Neural progenitor cell (in vitro differentiated cells): ENCODE data around the gene B3GALT4. TPM values are rescaled to one million over a fixed set of nuclear protein-coding genes. Genes with fewer than 3 reads are reported as not detected.

Experiments used
- DNase-seq: peaks from one replicate; pipeline ENCODE4 v3.0.0-alpha.2; 2016; ENCODE audit warnings: low spot score
- H2AFZ ChIP-seq: fragments of 200-600 bp; sonication (generic); replicated peaks from 2 replicates; pipeline ENCODE4 v1.6.1; 2016; ENCODE audit warnings: antibody characterized with exemption
- H3F3A ChIP-seq: fragments of 200-600 bp; sonication (generic); 2 replicates; pipeline ENCODE4 v1.6.1; 2016; ENCODE audit warnings: antibody characterized with exemption, low read depth
- H3K27ac ChIP-seq: fragments of 200-600 bp; sonication (generic); 2 replicates; pipeline ENCODE4 v1.5.1; 2016; ENCODE audit warnings: mild to moderate bottlenecking
- H3K27me3 ChIP-seq: fragments of 200-600 bp; sonication (generic); 2 replicates; pipeline ENCODE4 v1.6.1; 2016; ENCODE audit warnings: mild to moderate bottlenecking, moderate library complexity
- H3K36me3 ChIP-seq: fragments of 200-600 bp; sonication (generic); 2 replicates; pipeline ENCODE4 v1.5.1; 2016
- H3K4me1 ChIP-seq: fragments of 200-600 bp; sonication (generic); 2 replicates; pipeline ENCODE4 v1.6.1; 2016; ENCODE audit warnings: mixed run types
- H3K4me2 ChIP-seq: fragments of 200-600 bp; sonication (generic); 2 replicates; pipeline ENCODE4 v1.6.1; 2016
- H3K4me3 ChIP-seq: fragments of 200-600 bp; sonication (generic); 2 replicates; pipeline ENCODE4 v1.5.1; 2016
- H3K79me2 ChIP-seq: fragments of 200-600 bp; sonication (generic); 2 replicates; pipeline ENCODE4 v1.6.1; 2016; ENCODE audit warnings: low read depth
- H3K9ac ChIP-seq: fragments of 200-600 bp; sonication (generic); 2 replicates; pipeline ENCODE4 v1.6.1; 2016
- H3K9me3 ChIP-seq: fragments of 200-600 bp; sonication (generic); 2 replicates; pipeline ENCODE4 v1.5.1; 2016; ENCODE audit warnings: low read depth
- H4K20me1 ChIP-seq: fragments of 200-600 bp; sonication (generic); 2 replicates; pipeline ENCODE4 v1.6.1; 2016; ENCODE audit warnings: low read depth
- H3K27ac Mint-ChIP-seq: 3 replicates; pipeline ENCODE4 v1.8.0; 2021; ENCODE audit warnings: mixed read lengths
- H3K27me3 Mint-ChIP-seq: 2 replicates; pipeline ENCODE4 v1.8.0; 2022; ENCODE audit warnings: low read depth, mild to moderate bottlenecking, inconsistent platforms, moderate library complexity, mixed read lengths; ENCODE audit not compliant: insufficient read depth
- H3K36me3 Mint-ChIP-seq: 3 replicates; pipeline ENCODE4 v1.8.0; 2021; ENCODE audit warnings: mixed read lengths
- H3K4me1 Mint-ChIP-seq: 3 replicates; pipeline ENCODE4 v1.8.0; 2021; ENCODE audit warnings: mixed read lengths
- H3K4me3 Mint-ChIP-seq: 3 replicates; pipeline ENCODE4 v1.8.0; 2021; ENCODE audit warnings: mild to moderate bottlenecking, moderate library complexity, mixed read lengths
- H3K9me3 Mint-ChIP-seq: 3 replicates; pipeline ENCODE4 v1.8.0; 2020; ENCODE audit warnings: mixed read lengths
- CTCF ChIP-seq: fragments of 200-600 bp; sonication (generic); IDR thresholded peaks from 2 replicates; pipeline ENCODE4 v1.5.1; 2017; ENCODE audit warnings: antibody characterized with exemption, mild to moderate bottlenecking
- EZH2 ChIP-seq: fragments of 200-600 bp; sonication (generic); IDR thresholded peaks from 2 replicates; pipeline ENCODE4 v1.6.1; 2017; ENCODE audit warnings: antibody characterized with exemption, mild to moderate bottlenecking, moderate library complexity
- EZH2phosphoT487 ChIP-seq: fragments of 200-600 bp; sonication (generic); IDR thresholded peaks from 2 replicates; pipeline ENCODE4 v1.6.1; 2017; ENCODE audit warnings: antibody characterized with exemption
- total RNA-seq: library from RNA; depleted of rRNA; stranded (reverse); fragments of >200 nt; gene quantifications from 2 replicates; pipeline ENCODE4 v1.2.3, GENCODE V29; 2015; ENCODE audit warnings: low replicate concordance

B3GALT4 gene
- total RNA-seq, 1 donor from 2014 or later, result 1.1 TPM

GRCh38 chr6:33299237-33299944 lies 22.5 kb downstream of the B3GALT4 start:
- H2AFZ ChIP-seq, result peak overlapping the region; percentile 84
- H3K79me2 ChIP-seq, result peaks cover 39% of the 10 kb centered on the region
- no peaks in the 10 kb centered on the region for H3K9me3 ChIP-seq
- no peaks in the 10 kb centered on the region for H3K27me3 ChIP-seq
- H3K4me2 ChIP-seq, result peak overlapping the region; percentile 86
- H3K36me3 Mint-ChIP-seq, result peaks cover 9% of the 10 kb centered on the region
- peaks cover 29% of the 10 kb centered on the region for H4K20me1 ChIP-seq
- peak; percentile 96 for DNase-seq
- no peaks in the 10 kb centered on the region for H3K36me3 ChIP-seq
- peaks cover 29% of the 10 kb centered on the region for H3K4me1 Mint-ChIP-seq
- no peaks in the 10 kb centered on the region for H3K9me3 Mint-ChIP-seq
- peak overlapping the region; percentile 98 for H3K27ac Mint-ChIP-seq
- peak; percentile 84 for TF ChIP-seq CTCF
- no peak for TF ChIP-seq EZH2phosphoT487
- no peak for TF ChIP-seq EZH2
- H3K27me3 Mint-ChIP-seq, result peaks cover 5% of the 10 kb centered on the region
- peak overlapping the region; percentile 95 for H3K27ac ChIP-seq
- peaks cover 5% of the 10 kb centered on the region for H3K4me1 ChIP-seq
- peak overlapping the region; percentile 99 for H3K4me3 Mint-ChIP-seq
- H3K9ac ChIP-seq, result peak overlapping the region; percentile 68
- H3K4me3 ChIP-seq, result peak overlapping the region; percentile 90
- H3F3A ChIP-seq, result peaks cover 33% of the 10 kb centered on the region

GRCh38 chr6:33301877-33302276 lies 25.0 kb downstream of the B3GALT4 start:
- H3K4me2 ChIP-seq, result no peak overlapping the region
- TF ChIP-seq CTCF (no peak), EZH2phosphoT487 (no peak), EZH2 (no peak)
- H3K27ac ChIP-seq, result no peak overlapping the region
- peaks cover 5% of the 10 kb centered on the region for H3K4me1 ChIP-seq
- Mint-ChIP-seq H3K9me3 (no peaks in the 10 kb centered on the region), H3K4me3 (peak overlapping the region; percentile 50), H3K36me3 (peaks cover 9% of the 10 kb centered on the region), H3K4me1 (peaks cover 25% of the 10 kb centered on the region), H3K27me3 (peaks cover 5% of the 10 kb centered on the region), H3K27ac (no peak overlapping the region)
- peaks cover 33% of the 10 kb centered on the region for H3F3A ChIP-seq
- DNase-seq, result no peak
- no peaks in the 10 kb centered on the region for H3K9me3 ChIP-seq
- H4K20me1 ChIP-seq, result peaks cover 30% of the 10 kb centered on the region
- H2AFZ ChIP-seq, result no peak overlapping the region
- no peak overlapping the region for H3K9ac ChIP-seq
- H3K79me2 ChIP-seq, result peaks cover 39% of the 10 kb centered on the region
- H3K4me3 ChIP-seq, result no peak overlapping the region
- no peaks in the 10 kb centered on the region for H3K36me3 ChIP-seq
- H3K27me3 ChIP-seq, result no peaks in the 10 kb centered on the region

DNA sequence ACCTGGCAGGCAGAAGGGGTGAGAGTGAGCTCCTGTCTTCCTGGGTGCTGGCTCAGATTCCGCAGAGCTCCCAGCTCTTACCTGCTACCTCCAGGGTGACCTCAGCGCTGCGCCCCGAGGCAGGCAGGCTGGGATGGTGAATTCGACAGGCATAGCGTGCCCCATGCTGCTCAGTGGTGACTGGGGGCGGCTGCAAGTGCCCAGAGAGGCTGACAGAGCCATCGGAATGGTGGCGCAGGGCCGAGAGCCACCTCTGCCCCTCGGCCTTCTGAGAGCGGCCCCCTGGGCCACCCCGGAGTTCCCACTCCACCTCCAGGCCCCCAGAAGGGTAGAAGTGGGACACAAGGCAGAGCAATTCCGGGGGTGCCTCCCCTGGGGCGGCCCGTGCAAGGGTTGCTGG lies 27.3 kb downstream of the B3GALT4 start:
- Histone ChIP-seq H3K4me1 (no peaks in the 10 kb centered on the region), H3F3A (peaks cover 14% of the 10 kb centered on the region), H3K4me3 (no peak overlapping the region), H3K79me2 (peaks cover 35% of the 10 kb centered on the region), H3K27ac (no peak overlapping the region), H3K9ac (no peak overlapping the region), H2AFZ (no peak overlapping the region), H3K9me3 (no peaks in the 10 kb centered on the region), H3K27me3 (no peaks in the 10 kb centered on the region), H3K36me3 (no peaks in the 10 kb centered on the region), H3K4me2 (no peak overlapping the region), H4K20me1 (peaks cover 30% of the 10 kb centered on the region)
- H3K4me3 Mint-ChIP-seq, result no peak overlapping the region
- TF ChIP-seq EZH2 (no peak), CTCF (no peak), EZH2phosphoT487 (no peak)
- H3K27me3 Mint-ChIP-seq, result peaks cover 5% of the 10 kb centered on the region
- peaks cover 16% of the 10 kb centered on the region for H3K4me1 Mint-ChIP-seq
- no peaks in the 10 kb centered on the region for H3K9me3 Mint-ChIP-seq
- DNase-seq, result no peak
- peaks cover 13% of the 10 kb centered on the region for H3K36me3 Mint-ChIP-seq
- no peak overlapping the region for H3K27ac Mint-ChIP-seq
